ENCODE measurements around the gene ATXN1. TPM values are rescaled to one million over a fixed set of nuclear protein-coding genes. Genes with fewer than 3 reads are reported as not detected.

Gene ATXN1
- total RNA-seq, 1 donor from 2014 or later, result 33.7 TPM

DNA sequence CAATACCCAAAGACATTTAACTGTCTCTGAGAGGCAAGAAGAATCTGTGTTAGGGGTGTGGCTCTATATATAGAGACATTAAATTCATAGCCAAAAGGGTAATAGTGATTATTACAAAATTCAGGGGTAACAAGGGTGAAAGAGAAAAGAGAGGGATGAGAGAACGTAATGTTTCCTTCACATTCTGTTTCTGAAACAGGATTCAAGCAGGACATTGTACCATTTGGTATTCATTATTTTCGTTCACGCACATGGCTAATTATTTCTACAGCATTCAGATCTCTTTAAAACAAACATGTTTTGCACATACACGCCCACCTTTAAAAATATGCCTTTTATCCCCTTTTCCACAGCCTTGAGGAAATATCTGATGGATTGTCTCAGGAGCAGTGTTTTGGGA, 400.1 kb downstream of the ATXN1 start:
- Mint-ChIP-seq H3K4me1 (ENCODE audit: unreplicated experiment) (peaks cover 25% of the 10 kb centered on the region), H3K4me3 (no peak overlapping the region), H3K27ac (no peak overlapping the region), H3K27me3 (no peaks in the 10 kb centered on the region), H3K36me3 (peaks cover 6% of the 10 kb centered on the region), H3K9me3 (no peaks in the 10 kb centered on the region)
- TF ChIP-seq, protein P1, sequence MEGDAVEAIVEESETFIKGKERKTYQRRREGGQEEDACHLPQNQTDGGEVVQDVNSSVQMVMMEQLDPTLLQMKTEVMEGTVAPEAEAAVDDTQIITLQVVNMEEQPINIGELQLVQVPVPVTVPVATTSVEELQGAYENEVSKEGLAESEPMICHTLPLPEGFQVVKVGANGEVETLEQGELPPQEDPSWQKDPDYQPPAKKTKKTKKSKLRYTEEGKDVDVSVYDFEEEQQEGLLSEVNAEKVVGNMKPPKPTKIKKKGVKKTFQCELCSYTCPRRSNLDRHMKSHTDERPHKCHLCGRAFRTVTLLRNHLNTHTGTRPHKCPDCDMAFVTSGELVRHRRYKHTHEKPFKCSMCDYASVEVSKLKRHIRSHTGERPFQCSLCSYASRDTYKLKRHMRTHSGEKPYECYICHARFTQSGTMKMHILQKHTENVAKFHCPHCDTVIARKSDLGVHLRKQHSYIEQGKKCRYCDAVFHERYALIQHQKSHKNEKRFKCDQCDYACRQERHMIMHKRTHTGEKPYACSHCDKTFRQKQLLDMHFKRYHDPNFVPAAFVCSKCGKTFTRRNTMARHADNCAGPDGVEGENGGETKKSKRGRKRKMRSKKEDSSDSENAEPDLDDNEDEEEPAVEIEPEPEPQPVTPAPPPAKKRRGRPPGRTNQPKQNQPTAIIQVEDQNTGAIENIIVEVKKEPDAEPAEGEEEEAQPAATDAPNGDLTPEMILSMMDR (conservative IDR thresholded peaks at IDR 0.05), result no peak
- no peak for DNase-seq (ENCODE audit: extremely low spot score, unreplicated experiment)

DNA sequence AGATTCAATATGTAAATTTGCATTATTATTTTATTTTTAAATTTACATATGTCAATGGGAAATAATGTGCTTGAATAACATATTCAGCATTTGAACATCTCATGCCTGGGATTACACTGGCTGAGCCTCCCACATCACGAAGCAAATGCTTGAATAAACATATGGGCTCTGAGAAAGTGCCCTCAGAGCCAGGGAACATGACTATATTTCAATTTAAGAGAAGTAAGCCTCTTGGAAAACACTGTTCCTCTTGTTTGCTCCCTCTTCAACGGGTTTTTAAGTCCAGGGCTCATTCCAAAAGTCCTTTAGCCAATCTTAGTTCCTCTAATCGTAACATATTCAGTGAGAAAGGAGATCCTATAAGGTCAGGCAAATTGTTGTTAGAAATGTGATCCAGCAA, 400.9 kb downstream of the ATXN1 start:
- Mint-ChIP-seq H3K27me3 (no peaks in the 10 kb centered on the region), H3K9me3 (no peaks in the 10 kb centered on the region), H3K4me3 (no peak overlapping the region), H3K36me3 (peaks cover 6% of the 10 kb centered on the region), H3K4me1 (ENCODE audit: unreplicated experiment) (peaks cover 31% of the 10 kb centered on the region), H3K27ac (no peak overlapping the region)
- TF ChIP-seq, protein P1 (conservative IDR thresholded peaks at IDR 0.05), result no peak
- DNase-seq (ENCODE audit: extremely low spot score, unreplicated experiment), result no peak

DNA sequence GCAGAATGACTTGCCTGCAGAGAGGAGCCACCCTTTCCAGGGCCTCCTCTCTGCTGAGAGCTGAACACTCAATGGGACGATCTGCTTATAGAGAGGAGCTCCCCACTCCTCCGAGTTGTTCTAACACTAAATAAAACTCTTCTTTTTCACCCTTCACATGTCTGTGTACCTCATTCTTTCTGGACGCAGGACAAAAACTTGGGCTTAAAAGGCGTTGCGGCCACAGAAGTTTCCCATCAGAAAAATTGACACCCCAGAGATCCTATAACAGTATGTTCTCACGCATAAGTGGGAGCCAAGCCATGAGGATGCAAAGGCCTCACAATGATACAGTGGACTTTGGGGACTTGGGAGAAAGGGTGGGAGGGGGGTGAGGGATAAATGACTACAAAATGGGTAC, 401.7 kb downstream of the ATXN1 start:
- Mint-ChIP-seq H3K27me3 (no peaks in the 10 kb centered on the region), H3K4me1 (ENCODE audit: unreplicated experiment) (peaks cover 31% of the 10 kb centered on the region), H3K27ac (no peak overlapping the region), H3K36me3 (peaks cover 6% of the 10 kb centered on the region), H3K4me3 (no peak overlapping the region), H3K9me3 (no peaks in the 10 kb centered on the region)
- TF ChIP-seq, protein P1 (conservative IDR thresholded peaks at IDR 0.05), result no peak
- no peak for DNase-seq (ENCODE audit: extremely low spot score, unreplicated experiment)

GRCh38 chr6:16358531-16359138, 402.6 kb downstream of the ATXN1 start:
- no peak for DNase-seq (ENCODE audit: extremely low spot score, unreplicated experiment)
- TF ChIP-seq, protein P1 (conservative IDR thresholded peaks at IDR 0.05), result no peak
- Mint-ChIP-seq H3K9me3 (no peaks in the 10 kb centered on the region), H3K36me3 (peaks cover 6% of the 10 kb centered on the region), H3K27me3 (no peaks in the 10 kb centered on the region), H3K4me1 (ENCODE audit: unreplicated experiment) (peaks cover 31% of the 10 kb centered on the region), H3K4me3 (no peak overlapping the region), H3K27ac (no peak overlapping the region)

DNA sequence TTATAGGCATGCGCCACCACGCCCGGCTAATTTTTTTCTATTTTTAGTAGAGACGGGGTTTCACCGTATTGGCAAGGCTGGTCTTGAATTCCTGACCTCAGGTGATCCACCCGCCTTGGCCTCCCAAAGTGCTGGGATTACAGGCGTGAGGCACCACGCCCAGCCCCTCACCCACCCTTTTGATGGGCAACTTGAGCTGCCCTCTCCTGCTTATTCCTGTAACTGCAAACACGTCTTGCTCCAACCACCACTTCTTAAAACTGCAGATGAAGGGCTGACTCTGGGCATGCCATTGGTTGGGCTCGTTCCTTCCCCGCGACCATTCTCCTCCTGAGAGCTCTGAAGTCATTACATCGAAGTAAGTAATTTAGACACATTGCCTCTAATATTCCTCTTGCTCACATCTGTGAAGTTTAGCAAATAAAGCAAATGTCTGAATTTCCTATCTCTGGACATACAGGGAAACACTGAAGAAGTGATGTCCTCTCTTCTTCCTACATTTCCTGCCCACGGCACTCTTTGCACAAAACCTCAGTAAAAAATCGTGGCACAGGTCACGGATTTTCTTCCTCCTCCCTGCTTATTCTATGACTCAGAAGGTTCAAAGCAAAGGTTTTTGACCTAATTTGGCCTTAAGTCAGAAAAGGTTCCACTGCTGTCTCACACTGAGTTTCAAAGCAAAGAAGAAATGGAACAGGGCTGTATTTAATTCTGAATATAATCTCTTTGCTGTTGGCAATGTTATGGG, 405.4 kb downstream of the ATXN1 start:
- H3K4me1 Mint-ChIP-seq (ENCODE audit: unreplicated experiment), result peaks cover 26% of the 10 kb centered on the region
- no peaks in the 10 kb centered on the region for H3K9me3 Mint-ChIP-seq
- no peak for DNase-seq (ENCODE audit: extremely low spot score, unreplicated experiment)
- H3K27ac Mint-ChIP-seq, result no peak overlapping the region
- peaks cover 6% of the 10 kb centered on the region for H3K36me3 Mint-ChIP-seq
- TF ChIP-seq, protein P1 (conservative IDR thresholded peaks at IDR 0.05), result no peak
- no peak overlapping the region for H3K4me3 Mint-ChIP-seq
- H3K27me3 Mint-ChIP-seq, result no peaks in the 10 kb centered on the region
